Neural cell (in vitro differentiated cells): ENCODE results near the gene IFT81.

Experiments
- CTCF ChIP-seq: fragments of 450-650 bp; IDR thresholded peaks from 2 replicates; pipeline ENCODE4 v1.5.1; 2014; ENCODE audit warnings: antibody characterized with exemption, mild to moderate bottlenecking, moderate library complexity; ENCODE audit not compliant: poor library complexity, severe bottlenecking
- EP300 ChIP-seq: fragments of 450-650 bp; conservative IDR thresholded peaks from 2 replicates; pipeline ENCODE4 v1.6.1; 2014; ENCODE audit warnings: antibody characterized with exemption, mild to moderate bottlenecking, moderate library complexity; ENCODE audit not compliant: poor library complexity, severe bottlenecking
- EZH2 ChIP-seq: fragments of 200-600, 300-800 bp; shearing (Covaris generic), sonication (generic); IDR thresholded peaks from 2 replicates; pipeline ENCODE4 v1.6.1; 2014; ENCODE audit warnings: antibody characterized with exemption, low read length, borderline replicate concordance, mild to moderate bottlenecking; ENCODE audit not compliant: insufficient read depth, poor library complexity, severe bottlenecking
- POLR2AphosphoS5 ChIP-seq: IDR thresholded peaks from 2 replicates; pipeline ENCODE4 v1.6.1; 2012
- RAD21 ChIP-seq: fragments of 450-650 bp; conservative IDR thresholded peaks from 2 replicates; pipeline ENCODE4 v1.6.1; 2014; ENCODE audit warnings: antibody characterized with exemption, mild to moderate bottlenecking, moderate library complexity
- TAF1 ChIP-seq: IDR thresholded peaks from 2 replicates; pipeline ENCODE4 v1.6.1; 2012; ENCODE audit warnings: low read depth

GRCh38 chr12:110180591-110181005 is 56.4 kb downstream of the IFT81 start:
- no peak for TF ChIP-seq CTCF
- TF ChIP-seq TAF1, result no peak
- no peak for TF ChIP-seq EP300
- TF ChIP-seq RAD21, result no peak
- TF ChIP-seq EZH2, result no peak
- TF ChIP-seq POLR2AphosphoS5, result no peak
